Fibroblast of lung (primary cell): ENCODE results near the gene CCSER2.

Experiments
- CTCF ChIP-seq, 2 donors: IDR thresholded peaks in 1 of 2; conservative IDR thresholded peaks in 1 of 2; 1 replicate in 1 of 2; 2 replicates in 1 of 2; pipeline ENCODE4 v1.5.1; 2011 to 2012; ENCODE audit warnings: low read length in 2 of 2, control low read depth in 1 of 2, inconsistent platforms in 1 of 2, low read depth in 1 of 2, mild to moderate bottlenecking in 1 of 2
- EZH2 ChIP-seq: IDR thresholded peaks from 2 replicates; pipeline ENCODE4 v1.5.1; 2012; ENCODE audit warnings: low read length, control low read depth, mild to moderate bottlenecking; ENCODE audit errors: missing control alignments

GRCh38 chr10:84460520-84460919 is 132.1 kb downstream of the CCSER2 start:
- TF ChIP-seq CTCF (conservative IDR thresholded peaks at IDR 0.05 in 1 of 2, IDR thresholded peaks at IDR 0.05 in 1 of 2; ENCODE audit: low read depth in 1 of 2, low read length in 2 of 2) (no peak), EZH2 (no peak)
